ENCODE measurements around the gene NRXN3. TPM values are rescaled to one million over a fixed set of nuclear protein-coding genes. Genes with fewer than 3 reads are reported as not detected.

Gene NRXN3
- total RNA-seq, 4 donors from 2014 or later = 0.19 to 1.4 (median 0.40) TPM

DNA sequence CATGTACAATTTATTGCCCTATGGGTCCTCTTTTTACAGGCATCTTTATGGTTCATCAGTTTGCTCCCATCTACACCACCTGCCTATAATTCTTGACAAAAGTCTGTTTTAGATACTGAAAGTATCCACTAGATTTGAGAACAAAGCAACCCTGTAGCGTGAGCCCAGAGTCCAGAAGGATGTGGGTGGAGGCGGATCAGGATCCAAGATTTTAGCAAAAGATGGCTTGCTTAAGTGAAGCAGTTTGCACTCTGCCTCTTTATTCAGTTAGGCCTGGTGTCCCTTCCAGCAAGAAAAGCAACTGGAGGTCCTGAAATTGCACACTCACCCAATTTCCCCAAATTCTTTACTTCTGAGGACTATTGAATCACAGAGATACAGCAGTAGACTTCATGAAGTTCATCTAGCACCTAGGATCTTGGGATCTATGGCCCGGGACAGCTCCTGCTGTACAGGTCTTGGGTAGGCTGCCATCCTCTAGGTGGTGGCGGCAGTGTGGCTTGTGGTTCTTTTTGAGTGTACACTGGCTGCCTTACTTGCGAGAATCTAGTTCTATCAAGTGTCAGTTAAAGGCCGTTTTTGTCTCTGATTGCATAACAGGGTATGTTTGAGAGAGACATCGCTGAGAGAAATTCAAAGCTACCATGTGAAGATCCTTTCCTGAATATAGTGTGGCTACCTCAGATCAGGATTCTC is 873.2 kb downstream of the NRXN3 start:
- ATAC-seq (ENCODE audit: low FRiP score) = no peak
- DNase-seq (ENCODE audit: low spot score) = no peak

GRCh38 chr14:79044894-79045624 is 874.9 kb downstream of the NRXN3 start:
- ATAC-seq (ENCODE audit: low FRiP score) (no peak), DNase-seq (ENCODE audit: low spot score) (no peak)
- TF ChIP-seq, protein P1, sequence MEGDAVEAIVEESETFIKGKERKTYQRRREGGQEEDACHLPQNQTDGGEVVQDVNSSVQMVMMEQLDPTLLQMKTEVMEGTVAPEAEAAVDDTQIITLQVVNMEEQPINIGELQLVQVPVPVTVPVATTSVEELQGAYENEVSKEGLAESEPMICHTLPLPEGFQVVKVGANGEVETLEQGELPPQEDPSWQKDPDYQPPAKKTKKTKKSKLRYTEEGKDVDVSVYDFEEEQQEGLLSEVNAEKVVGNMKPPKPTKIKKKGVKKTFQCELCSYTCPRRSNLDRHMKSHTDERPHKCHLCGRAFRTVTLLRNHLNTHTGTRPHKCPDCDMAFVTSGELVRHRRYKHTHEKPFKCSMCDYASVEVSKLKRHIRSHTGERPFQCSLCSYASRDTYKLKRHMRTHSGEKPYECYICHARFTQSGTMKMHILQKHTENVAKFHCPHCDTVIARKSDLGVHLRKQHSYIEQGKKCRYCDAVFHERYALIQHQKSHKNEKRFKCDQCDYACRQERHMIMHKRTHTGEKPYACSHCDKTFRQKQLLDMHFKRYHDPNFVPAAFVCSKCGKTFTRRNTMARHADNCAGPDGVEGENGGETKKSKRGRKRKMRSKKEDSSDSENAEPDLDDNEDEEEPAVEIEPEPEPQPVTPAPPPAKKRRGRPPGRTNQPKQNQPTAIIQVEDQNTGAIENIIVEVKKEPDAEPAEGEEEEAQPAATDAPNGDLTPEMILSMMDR (IDR thresholded peaks at IDR 0.05) = no peak

More for the DNA sequence above, 873.2 kb downstream of the NRXN3 start:
- TF ChIP-seq, protein P1 (IDR thresholded peaks at IDR 0.05) = no peak

DNA sequence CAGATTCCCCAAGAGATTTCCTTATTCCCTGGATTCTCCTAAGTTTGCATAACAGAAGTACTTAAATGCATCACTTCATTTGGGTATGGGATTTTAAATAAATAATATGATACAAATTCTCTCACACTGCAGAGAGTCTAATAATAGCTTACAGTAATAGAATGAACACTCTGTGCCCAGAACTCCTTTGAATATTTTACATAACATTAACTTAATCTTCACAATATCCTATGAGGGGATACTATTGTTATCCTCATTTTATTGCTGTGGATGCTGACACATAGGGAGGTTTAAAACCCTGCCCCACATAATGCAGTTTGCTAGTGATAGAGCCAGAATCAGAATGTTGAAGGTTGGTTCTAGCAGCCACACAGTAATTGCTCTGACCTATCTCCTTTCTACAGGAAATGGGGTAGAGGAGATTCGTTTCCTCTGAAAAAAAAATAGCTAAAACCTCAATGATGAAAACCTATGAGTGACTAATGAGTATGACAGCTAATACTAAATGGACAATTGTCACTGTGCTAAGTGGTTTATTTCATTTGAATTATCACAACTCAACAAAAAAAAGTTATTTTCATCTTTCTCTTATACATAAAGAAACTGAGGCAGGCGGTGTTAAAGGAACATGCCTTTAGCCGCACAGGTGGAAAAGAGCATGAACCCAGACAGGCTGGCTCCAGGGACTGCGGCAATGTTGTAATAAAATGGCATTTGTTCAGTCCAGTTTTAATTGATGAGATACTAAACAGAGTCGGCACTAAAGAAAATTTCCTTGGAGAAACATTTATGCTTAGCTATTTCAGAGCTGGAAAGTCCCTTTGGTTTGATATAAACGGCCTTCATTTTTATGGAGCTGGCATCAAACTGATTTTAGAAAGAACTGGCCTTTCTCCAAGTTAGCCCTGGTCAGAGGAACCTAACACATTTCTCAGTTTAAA is 880.9 kb downstream of the NRXN3 start:
- no peak for ATAC-seq (ENCODE audit: low FRiP score)
- TF ChIP-seq, protein P1 (IDR thresholded peaks at IDR 0.05) = no peak
- no peak for DNase-seq (ENCODE audit: low spot score)

DNA sequence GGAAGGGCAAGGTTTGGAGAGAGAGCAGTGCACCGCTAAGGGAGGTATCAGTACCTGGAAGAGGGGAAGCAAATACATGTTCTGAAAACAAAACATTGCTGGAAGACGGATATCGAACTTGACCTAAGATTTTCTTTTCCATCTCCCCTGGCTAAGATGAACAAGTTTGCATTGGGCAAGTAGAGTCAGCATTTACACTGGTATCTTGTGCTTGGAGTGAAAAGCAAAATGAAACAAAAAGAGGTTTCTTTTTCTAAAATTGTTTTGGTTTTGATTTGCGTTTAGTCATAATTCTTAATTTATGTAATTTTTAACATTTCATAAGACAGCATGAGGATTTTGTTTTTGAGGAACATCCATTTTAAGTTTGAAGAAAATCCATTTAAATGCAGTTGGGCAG is 881.6 kb downstream of the NRXN3 start:
- DNase-seq (ENCODE audit: low spot score) = no peak
- no peak for ATAC-seq (ENCODE audit: low FRiP score)
- TF ChIP-seq, protein P1 (IDR thresholded peaks at IDR 0.05) = no peak

GRCh38 chr14:79056879-79057278 is 886.7 kb downstream of the NRXN3 start:
- TF ChIP-seq, protein P1 (IDR thresholded peaks at IDR 0.05) = no peak
- no peak for ATAC-seq (ENCODE audit: low FRiP score)
- DNase-seq (ENCODE audit: low spot score) = no peak

- DNase-seq (ENCODE audit: low spot score) (no peak), ATAC-seq (ENCODE audit: low FRiP score) (no peak)
- TF ChIP-seq, protein P1 (IDR thresholded peaks at IDR 0.05) = no peak
Measured at GRCh38 chr14:79057333-79057732, 887.2 kb downstream of the NRXN3 start.

Data from omental fat pad (tissue), 4 donors.